ENCODE measurements around the gene INPP5J. TPM values are rescaled to one million over a fixed set of nuclear protein-coding genes. Genes with fewer than 3 reads are reported as not detected.

INPP5J gene
- total and polyA plus RNA-seq, 2 of the 13 experiments (the other 11 are each of a cell fraction or from before 2014, with no cell fraction given): 0.24 to 1.1 TPM

- 7% methylated on average over 2 of the region's 2 CpGs for WGBS (ENCODE audit: low lambda C conversion rate)
- no peak overlapping the region for H3K27ac ChIP-seq (ENCODE audit: extremely low read length, insufficient read depth, low read length)
- H3K4me3 ChIP-seq (replicated peaks in 1 of 3; ENCODE audit: insufficient read depth in 1 of 3, low read depth in 2 of 3, low read length in 3 of 3): peak overlapping the region in 1 of 3 experiments; percentile 64; a peak in 1 of 6 replicates
- TF ChIP-seq POLR2A (IDR thresholded peaks at IDR 0.05; ENCODE audit: insufficient read depth in 1 of 2, low read depth in 2 of 2, low read length in 2 of 2): no peak
- no peak for TF ChIP-seq ZBTB37 (CRISPR knock-in tag; IDR thresholded peaks at IDR 0.05)
- no peak for TF ChIP-seq SNAPC2 (CRISPR knock-in tag; IDR thresholded peaks at IDR 0.05)
- TF ChIP-seq ZNF496 (CRISPR knock-in tag; IDR thresholded peaks at IDR 0.05; ENCODE audit: insufficient replicate concordance): no peak
- TF ChIP-seq ZNF891 (CRISPR knock-in tag; IDR thresholded peaks at IDR 0.05): no peak
- no peak for TF ChIP-seq ZNF572 (CRISPR knock-in tag; IDR thresholded peaks at IDR 0.05)
- TF ChIP-seq CREB1 (IDR thresholded peaks at IDR 0.05): no peak
- no peak for TF ChIP-seq CREB1 (CRISPR knock-in tag; IDR thresholded peaks at IDR 0.05)
- TF ChIP-seq ZNF33B (CRISPR knock-in tag; IDR thresholded peaks at IDR 0.05): no peak
- TF ChIP-seq SP4 (CRISPR knock-in tag; IDR thresholded peaks at IDR 0.05): no peak
- TF ChIP-seq NR2F1 (CRISPR knock-in tag; IDR thresholded peaks at IDR 0.05): no peak
- H3K36me3 ChIP-seq (replicated peaks in 1 of 2; ENCODE audit: control insufficient read depth in 1 of 2, insufficient read depth in 2 of 2, low read length in 2 of 2): no peaks in the 10 kb centered on the region
- peak overlapping the region; percentile 62; the same call in 1 of the 2 replicates for H3K9ac ChIP-seq (ENCODE audit: insufficient read depth, low read depth, low read length)
- peak overlapping the region; percentile 84; the same call in 1 of the 2 replicates for H3K4me2 ChIP-seq (ENCODE audit: low read depth, low read length)
- FAIRE-seq: no peak
- no peaks in the 10 kb centered on the region for H3K79me2 ChIP-seq (ENCODE audit: insufficient read depth, low read length)
- intact Hi-C loops (cut with micrococcal nuclease; ENCODE audit: unreplicated experiment): no loop called here
- no TSS peak for BruUV-seq (replicated peaks)
- no peaks in the 10 kb centered on the region for H3K9me3 ChIP-seq (ENCODE audit: low read length)
- H2AFZ ChIP-seq (ENCODE audit: low read length): no peak overlapping the region
- H3K4me1 ChIP-seq (ENCODE audit: insufficient read depth, low read length): peaks cover 37% of the 10 kb centered on the region
- H4K20me1 ChIP-seq (ENCODE audit: insufficient read depth, low read length): no peaks in the 10 kb centered on the region
- ChIA-PET POLR2A (interaction anchor here (1.6 kb wide), 1 partner anchor 10 kb away, joined by 5 read pairs; no protein-coding TSS in a partner anchor), CTCF (ENCODE audit: low intra/inter-chr PET ratio, low total read pairs) (no interaction called here)
- in situ Hi-C loops (cut with HindIII; ENCODE audit: extremely low pct_ligation_motif_present, low pct_unique_long_range_greater_than_20kb): no loop called here
- ATAC-seq: peak; percentile 29
- no peak for DNase-seq (ENCODE audit: low spot score)
- peaks cover 1 to 28% of the 10 kb centered on the region in 2 experiments; a peak in 4 of 5 replicates for H3K27me3 ChIP-seq (ENCODE audit: control insufficient read depth in 1 of 2, insufficient read depth in 2 of 2, low read length in 2 of 2)
Measured at GRCh38 chr22:31122196-31122531, 602 bp upstream of the INPP5J start.
